GM19455 (cell line): ENCODE results near the gene MED12L.
"Not testable (repeated sequence)": the region's sequence is repeated elsewhere in the genome, so short reads cannot be mapped to it uniquely, and the experiment has no call there.

Experiments
- ATAC-seq: cut with Tn5 transposase; IDR thresholded peaks from one replicate; pipeline ENCODE4 v1.9.1; 2021; ENCODE audit not compliant: unreplicated experiment

Gene MED12L, protein sequence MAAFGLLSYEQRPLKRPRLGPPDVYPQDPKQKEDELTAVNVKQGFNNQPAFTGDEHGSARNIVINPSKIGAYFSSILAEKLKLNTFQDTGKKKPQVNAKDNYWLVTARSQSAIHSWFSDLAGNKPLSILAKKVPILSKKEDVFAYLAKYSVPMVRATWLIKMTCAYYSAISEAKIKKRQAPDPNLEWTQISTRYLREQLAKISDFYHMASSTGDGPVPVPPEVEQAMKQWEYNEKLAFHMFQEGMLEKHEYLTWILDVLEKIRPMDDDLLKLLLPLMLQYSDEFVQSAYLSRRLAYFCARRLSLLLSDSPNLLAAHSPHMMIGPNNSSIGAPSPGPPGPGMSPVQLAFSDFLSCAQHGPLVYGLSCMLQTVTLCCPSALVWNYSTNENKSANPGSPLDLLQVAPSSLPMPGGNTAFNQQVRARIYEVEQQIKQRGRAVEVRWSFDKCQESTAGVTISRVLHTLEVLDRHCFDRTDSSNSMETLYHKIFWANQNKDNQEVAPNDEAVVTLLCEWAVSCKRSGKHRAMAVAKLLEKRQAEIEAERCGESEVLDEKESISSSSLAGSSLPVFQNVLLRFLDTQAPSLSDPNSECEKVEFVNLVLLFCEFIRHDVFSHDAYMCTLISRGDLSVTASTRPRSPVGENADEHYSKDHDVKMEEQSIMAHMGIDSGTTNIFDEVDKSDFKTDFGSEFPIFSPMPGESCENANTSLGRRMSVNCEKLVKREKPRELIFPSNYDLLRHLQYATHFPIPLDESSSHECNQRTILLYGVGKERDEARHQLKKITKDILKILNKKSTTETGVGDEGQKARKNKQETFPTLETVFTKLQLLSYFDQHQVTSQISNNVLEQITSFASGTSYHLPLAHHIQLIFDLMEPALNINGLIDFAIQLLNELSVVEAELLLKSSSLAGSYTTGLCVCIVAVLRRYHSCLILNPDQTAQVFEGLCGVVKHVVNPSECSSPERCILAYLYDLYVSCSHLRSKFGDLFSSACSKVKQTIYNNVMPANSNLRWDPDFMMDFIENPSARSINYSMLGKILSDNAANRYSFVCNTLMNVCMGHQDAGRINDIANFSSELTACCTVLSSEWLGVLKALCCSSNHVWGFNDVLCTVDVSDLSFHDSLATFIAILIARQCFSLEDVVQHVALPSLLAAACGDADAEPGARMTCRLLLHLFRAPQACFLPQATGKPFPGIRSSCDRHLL (N-terminal part only)

GRCh38 chr3:151085227-151085888 is at the start of gene MED12L:
MED12L (plus strand) TSS chr3:151085664; CDS start chr3:151086927, 1,263 bp downstream.
- ATAC-seq = peak; percentile 73

- ATAC-seq = no peak
Measured at GRCh38 chr3:151037746-151038477, 47.6 kb upstream of the MED12L start.

- ATAC-seq = no peak
Measured at GRCh38 chr3:151044706-151045105, 40.8 kb upstream of the MED12L start.

- ATAC-seq = no peak
Measured at GRCh38 chr3:151047636-151048035, 37.8 kb upstream of the MED12L start.

GRCh38 chr3:151051533-151051932 is 33.9 kb upstream of the MED12L start:
- no peak for ATAC-seq

DNA sequence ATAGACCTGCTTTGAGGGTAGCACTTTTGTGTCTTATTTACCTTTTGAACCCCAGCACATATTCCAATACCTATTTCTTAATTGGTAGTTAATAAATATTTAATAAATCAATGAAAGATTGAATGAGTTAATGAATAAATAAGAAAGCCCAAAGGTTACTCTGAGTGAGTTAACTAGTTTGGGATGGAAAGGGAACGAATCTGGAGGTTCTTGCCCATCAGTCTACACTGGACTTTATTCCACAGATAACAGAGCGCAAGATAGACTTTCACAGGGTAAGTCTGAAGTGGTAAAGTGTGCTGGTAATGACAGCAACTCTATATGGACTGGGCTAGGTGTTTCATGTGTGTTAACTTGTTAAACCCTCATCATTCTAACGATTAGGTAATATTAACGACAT is 33.1 kb upstream of the MED12L start:
- no peak for ATAC-seq

GRCh38 chr3:151052756-151053155 is 32.7 kb upstream of the MED12L start:
- no peak for ATAC-seq

- ATAC-seq = no peak
Measured at GRCh38 chr3:151058740-151059139, 26.7 kb upstream of the MED12L start.

- ATAC-seq = no peak
Measured at GRCh38 chr3:151062611-151063010, 22.9 kb upstream of the MED12L start.

DNA sequence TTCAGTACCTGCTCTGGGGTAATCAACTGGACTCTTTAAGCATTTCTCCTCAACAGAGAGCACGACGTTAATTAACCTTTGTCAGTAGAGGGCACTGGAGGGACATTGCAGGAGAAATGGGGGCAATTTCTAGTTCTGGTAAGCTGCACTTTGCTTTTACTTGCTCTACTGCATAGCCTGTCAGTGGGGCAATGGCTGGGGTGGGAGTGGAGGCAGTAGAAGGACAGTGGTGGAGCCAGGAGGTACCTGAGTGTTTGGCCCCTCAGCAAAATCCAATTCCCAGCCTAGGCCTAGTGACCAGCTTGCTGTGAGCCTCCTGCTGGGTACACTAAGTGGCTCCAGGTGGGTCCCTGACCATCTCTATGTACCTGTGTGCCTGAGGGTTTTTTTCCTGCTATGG is 18.3 kb upstream of the MED12L start:
- ATAC-seq = no peak

DNA sequence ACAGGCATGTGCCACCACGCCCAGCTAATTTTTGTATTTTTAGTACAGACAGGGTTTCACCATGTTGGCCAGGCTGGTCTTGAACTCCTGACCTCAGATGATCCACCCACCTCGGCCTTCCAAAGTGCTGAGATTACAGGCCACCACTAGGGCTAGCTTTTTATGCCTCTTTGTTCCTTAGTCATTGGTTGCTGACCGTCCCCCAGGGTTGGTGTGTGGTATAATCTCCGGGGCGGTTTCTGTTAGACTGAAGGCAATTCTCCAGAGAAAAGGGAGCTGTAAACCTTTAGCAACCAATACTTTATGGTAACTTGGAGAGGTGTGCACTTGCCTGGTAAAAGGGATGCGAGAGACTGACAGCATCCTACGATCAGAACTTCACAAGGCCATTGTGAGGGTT is 12.6 kb upstream of the MED12L start:
- ATAC-seq = not testable (repeated sequence)

GRCh38 chr3:151074256-151074655 is 11.2 kb upstream of the MED12L start:
- no peak for ATAC-seq

GRCh38 chr3:151075869-151076562 is 9.4 kb upstream of the MED12L start:
- ATAC-seq = no peak

DNA sequence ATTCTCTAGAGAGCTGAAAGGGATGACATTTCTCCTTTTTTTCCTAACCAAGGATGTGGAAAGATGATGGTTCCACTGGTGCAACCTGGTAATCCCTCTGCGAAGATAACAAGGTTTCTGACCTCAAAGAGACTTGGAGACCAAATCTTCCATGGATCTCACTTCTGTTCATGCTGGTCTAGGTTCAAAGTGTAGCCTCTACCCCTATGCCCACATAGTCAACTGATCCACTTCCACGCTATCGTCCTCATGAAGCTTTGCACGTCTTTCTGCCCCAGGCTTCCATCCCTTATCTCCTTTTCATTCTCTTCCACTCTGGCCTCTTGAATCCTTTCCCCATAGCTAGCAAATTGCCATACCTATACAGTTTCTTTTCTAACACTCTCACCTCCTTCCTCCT is 8.8 kb upstream of the MED12L start:
- no peak for ATAC-seq

- ATAC-seq = not testable (repeated sequence)
Measured at GRCh38 chr3:151081082-151081481, 4.4 kb upstream of the MED12L start.

DNA sequence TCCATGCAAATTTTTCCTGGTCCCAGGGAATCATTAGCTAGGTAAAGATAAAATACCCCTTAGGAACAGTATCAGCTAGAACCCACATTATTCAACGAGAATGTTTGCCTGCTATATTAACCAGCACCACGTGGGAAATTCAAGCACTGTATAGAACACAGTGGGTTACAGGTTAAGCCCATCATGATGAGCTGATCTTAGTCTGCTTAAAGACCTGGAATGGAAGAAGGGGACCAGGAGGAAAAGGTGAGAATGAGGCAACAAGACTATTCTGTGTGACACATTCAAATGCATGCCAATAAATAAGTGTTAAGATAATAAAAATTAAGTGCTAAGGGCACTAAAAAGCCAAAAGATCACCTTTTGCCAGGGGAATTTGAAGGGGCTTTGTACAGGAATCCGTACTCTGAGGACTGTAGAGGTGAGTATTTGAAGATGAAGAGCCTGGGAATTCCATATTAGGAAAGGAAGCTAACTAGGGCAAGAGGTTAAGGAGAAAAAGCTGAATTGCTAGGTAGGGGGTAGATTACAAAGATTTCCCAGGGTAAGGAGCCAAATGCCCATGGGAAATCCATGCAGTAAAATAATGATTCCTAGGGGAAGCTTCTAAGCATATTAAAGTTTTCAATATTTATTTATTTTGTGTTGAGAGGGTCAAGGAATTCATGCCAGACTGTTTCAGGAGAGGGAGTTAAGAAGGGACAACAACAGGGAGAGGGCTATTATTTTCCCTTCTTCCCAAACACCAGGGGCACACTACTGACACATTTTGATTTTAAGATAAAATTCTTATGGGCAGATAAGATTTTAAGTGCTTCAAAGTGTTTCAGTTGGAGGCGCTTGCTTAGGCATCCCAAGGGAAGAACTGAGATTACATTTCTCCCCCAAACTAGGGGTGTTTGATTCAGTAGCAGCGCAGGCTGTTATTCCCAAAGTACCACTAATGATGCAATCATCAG is 2.3 kb upstream of the MED12L start:
- ATAC-seq = no peak

DNA sequence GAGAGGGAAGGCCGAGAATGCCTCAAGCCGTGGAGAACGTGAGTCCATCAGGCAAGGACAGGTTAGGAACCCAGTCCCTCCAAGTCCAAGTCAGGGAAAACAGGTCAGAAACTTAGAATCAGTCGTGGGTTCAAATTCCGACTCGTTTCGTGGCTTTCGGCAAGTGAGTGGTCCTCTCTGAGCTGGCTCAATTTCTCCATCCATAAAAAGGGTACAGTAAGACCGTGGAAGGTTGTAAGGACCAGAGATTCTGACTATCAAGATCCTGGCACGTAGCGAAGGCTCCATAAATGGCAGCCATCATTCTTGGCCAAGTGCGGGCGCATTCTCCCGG is 604 bp upstream of the MED12L start:
- no peak for ATAC-seq

- peak; percentile 42 for ATAC-seq
Measured at GRCh38 chr3:151085889-151086483, 522 bp downstream of the MED12L start.
